ENCODE data around the gene STAT1.

The STAT1 gene

GRCh38 chr2:190947711-190948251 lies 66.2 kb downstream of the STAT1 start:
- Histone ChIP-seq H3K27me3 (ENCODE audit: low read depth, low read length) (no peaks in the 10 kb centered on the region), H3K4me3 (ENCODE audit: low read length) (peak overlapping the region; percentile 23), H4K20me1 (ENCODE audit: insufficient read depth, low read length) (0 out of 2 replicates have a peak, but pooled peaks cover 7% of the 10 kb centered on the region), H3K4me1 (ENCODE audit: low read length) (peaks cover 24% of the 10 kb centered on the region), H3K79me2 (ENCODE audit: low read length) (no peaks in the 10 kb centered on the region), H2AFZ (ENCODE audit: low read depth, low read length) (no peak overlapping the region), H3K4me2 (ENCODE audit: low read length) (peak overlapping the region; percentile 52), H3K27ac (ENCODE audit: low read length) (peak overlapping the region; percentile 25; the same call in 1 of the 2 replicates), H3K9ac (ENCODE audit: low read length) (no peak overlapping the region), H3K36me3 (replicated peaks; ENCODE audit: low read depth, low read length) (no peaks in the 10 kb centered on the region), H3K9me3 (ENCODE audit: insufficient read depth, low read length) (no peaks in the 10 kb centered on the region)
- TF ChIP-seq EZH2phosphoT487 (IDR thresholded peaks at IDR 0.05; ENCODE audit: low read depth), result no peak
- TF ChIP-seq, protein P1, sequence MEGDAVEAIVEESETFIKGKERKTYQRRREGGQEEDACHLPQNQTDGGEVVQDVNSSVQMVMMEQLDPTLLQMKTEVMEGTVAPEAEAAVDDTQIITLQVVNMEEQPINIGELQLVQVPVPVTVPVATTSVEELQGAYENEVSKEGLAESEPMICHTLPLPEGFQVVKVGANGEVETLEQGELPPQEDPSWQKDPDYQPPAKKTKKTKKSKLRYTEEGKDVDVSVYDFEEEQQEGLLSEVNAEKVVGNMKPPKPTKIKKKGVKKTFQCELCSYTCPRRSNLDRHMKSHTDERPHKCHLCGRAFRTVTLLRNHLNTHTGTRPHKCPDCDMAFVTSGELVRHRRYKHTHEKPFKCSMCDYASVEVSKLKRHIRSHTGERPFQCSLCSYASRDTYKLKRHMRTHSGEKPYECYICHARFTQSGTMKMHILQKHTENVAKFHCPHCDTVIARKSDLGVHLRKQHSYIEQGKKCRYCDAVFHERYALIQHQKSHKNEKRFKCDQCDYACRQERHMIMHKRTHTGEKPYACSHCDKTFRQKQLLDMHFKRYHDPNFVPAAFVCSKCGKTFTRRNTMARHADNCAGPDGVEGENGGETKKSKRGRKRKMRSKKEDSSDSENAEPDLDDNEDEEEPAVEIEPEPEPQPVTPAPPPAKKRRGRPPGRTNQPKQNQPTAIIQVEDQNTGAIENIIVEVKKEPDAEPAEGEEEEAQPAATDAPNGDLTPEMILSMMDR (IDR thresholded peaks at IDR 0.05; ENCODE audit: low read depth, low read length), result peak; percentile 44

DNA sequence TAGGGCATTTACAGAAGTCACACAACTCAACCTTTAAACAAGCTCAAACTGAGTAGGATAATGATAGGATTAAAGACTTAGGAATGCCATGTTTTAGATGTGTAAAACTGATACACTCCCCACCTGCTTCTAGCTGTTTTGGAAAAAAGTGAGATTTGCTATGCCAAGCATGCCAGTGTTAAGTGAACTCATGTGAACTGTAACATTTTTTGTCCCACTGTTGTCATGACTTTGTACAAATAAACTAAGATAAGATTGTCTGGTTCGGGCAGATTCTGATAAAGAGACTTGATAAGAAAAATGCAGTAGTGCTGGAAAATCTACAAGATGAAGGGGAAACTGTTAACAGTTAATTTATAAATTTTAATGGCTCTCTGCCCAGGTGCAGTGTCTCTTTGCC lies 66.8 kb downstream of the STAT1 start:
- Histone ChIP-seq H3K27me3 (ENCODE audit: low read depth, low read length) (no peaks in the 10 kb centered on the region), H2AFZ (ENCODE audit: low read depth, low read length) (no peak overlapping the region), H4K20me1 (ENCODE audit: insufficient read depth, low read length) (0 out of 2 replicates have a peak, but pooled peaks cover 7% of the 10 kb centered on the region), H3K36me3 (replicated peaks; ENCODE audit: low read depth, low read length) (no peaks in the 10 kb centered on the region), H3K4me1 (ENCODE audit: low read length) (peaks cover 24% of the 10 kb centered on the region), H3K9me3 (ENCODE audit: insufficient read depth, low read length) (no peaks in the 10 kb centered on the region), H3K4me3 (ENCODE audit: low read length) (no peak overlapping the region), H3K79me2 (ENCODE audit: low read length) (no peaks in the 10 kb centered on the region), H3K4me2 (ENCODE audit: low read length) (peak overlapping the region; percentile 52), H3K27ac (ENCODE audit: low read length) (no peak overlapping the region), H3K9ac (ENCODE audit: low read length) (no peak overlapping the region)
- no peak for TF ChIP-seq EZH2phosphoT487 (IDR thresholded peaks at IDR 0.05; ENCODE audit: low read depth)
- TF ChIP-seq, protein P1 (IDR thresholded peaks at IDR 0.05; ENCODE audit: low read depth, low read length), result no peak

DNA sequence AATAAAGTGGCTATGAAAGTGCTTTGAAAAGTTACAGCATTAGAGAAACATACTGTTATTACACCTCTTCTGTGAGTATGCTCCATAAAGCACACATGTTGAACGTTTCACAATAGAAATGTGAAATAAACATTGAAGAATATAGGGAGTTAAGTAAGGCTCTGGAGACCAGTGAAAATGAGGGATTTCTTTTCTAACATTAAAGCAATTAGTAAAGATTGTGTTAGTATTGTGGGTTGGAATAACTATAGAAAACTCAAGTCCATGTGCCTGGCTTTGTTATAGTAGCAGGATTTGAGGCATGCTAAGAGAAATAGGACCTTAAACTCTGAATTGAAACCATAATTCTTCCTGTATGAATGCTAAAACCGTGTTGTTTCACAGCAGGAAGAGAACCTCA lies 70.3 kb downstream of the STAT1 start:
- 0 out of 2 replicates have a peak, but pooled peaks cover 7% of the 10 kb centered on the region for H4K20me1 ChIP-seq (ENCODE audit: insufficient read depth, low read length)
- H3K79me2 ChIP-seq (ENCODE audit: low read length), result no peaks in the 10 kb centered on the region
- H3K4me3 ChIP-seq (ENCODE audit: low read length), result no peak overlapping the region
- H3K9ac ChIP-seq (ENCODE audit: low read length), result no peak overlapping the region
- H3K4me1 ChIP-seq (ENCODE audit: low read length), result peaks cover 24% of the 10 kb centered on the region
- no peak overlapping the region for H3K4me2 ChIP-seq (ENCODE audit: low read length)
- H2AFZ ChIP-seq (ENCODE audit: low read depth, low read length), result no peak overlapping the region
- TF ChIP-seq, protein P1 (IDR thresholded peaks at IDR 0.05; ENCODE audit: low read depth, low read length), result no peak
- TF ChIP-seq EZH2phosphoT487 (IDR thresholded peaks at IDR 0.05; ENCODE audit: low read depth), result no peak
- no peaks in the 10 kb centered on the region for H3K27me3 ChIP-seq (ENCODE audit: low read depth, low read length)
- H3K9me3 ChIP-seq (ENCODE audit: insufficient read depth, low read length), result no peaks in the 10 kb centered on the region
- H3K27ac ChIP-seq (ENCODE audit: low read length), result no peak overlapping the region
- H3K36me3 ChIP-seq (replicated peaks; ENCODE audit: low read depth, low read length), result peaks cover 3% of the 10 kb centered on the region

DNA sequence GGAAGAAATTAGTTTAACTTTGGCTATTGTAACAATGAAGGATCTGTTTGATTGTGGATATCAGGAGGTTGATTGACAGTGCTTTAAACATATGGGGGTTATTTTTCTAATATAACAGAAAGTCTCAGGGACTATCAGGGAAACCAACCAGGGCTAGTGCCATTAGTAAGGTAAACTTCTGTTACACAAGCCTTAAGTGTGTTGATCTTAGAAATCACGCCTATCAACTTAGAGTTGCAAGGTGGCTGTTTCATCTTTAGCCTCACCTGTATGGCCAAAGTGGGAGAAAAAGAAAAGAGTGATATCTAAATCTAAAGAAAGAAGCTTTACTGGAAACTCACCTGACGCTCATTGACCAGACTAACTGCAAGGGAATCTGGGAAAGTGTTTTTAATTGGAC lies 71.3 kb downstream of the STAT1 start:
- no peak overlapping the region for H3K27ac ChIP-seq (ENCODE audit: low read length)
- H3K9me3 ChIP-seq (ENCODE audit: insufficient read depth, low read length), result no peaks in the 10 kb centered on the region
- no peaks in the 10 kb centered on the region for H3K27me3 ChIP-seq (ENCODE audit: low read depth, low read length)
- TF ChIP-seq, protein P1 (IDR thresholded peaks at IDR 0.05; ENCODE audit: low read depth, low read length), result no peak
- no peak for TF ChIP-seq EZH2phosphoT487 (IDR thresholded peaks at IDR 0.05; ENCODE audit: low read depth)
- H3K4me2 ChIP-seq (ENCODE audit: low read length), result no peak overlapping the region
- H3K9ac ChIP-seq (ENCODE audit: low read length), result no peak overlapping the region
- peaks cover 17% of the 10 kb centered on the region for H3K4me1 ChIP-seq (ENCODE audit: low read length)
- H3K4me3 ChIP-seq (ENCODE audit: low read length), result no peak overlapping the region
- H2AFZ ChIP-seq (ENCODE audit: low read depth, low read length), result no peak overlapping the region
- peaks cover 3% of the 10 kb centered on the region for H3K36me3 ChIP-seq (replicated peaks; ENCODE audit: low read depth, low read length)
- H4K20me1 ChIP-seq (ENCODE audit: insufficient read depth, low read length), result 0 out of 2 replicates have a peak, but pooled peaks cover 7% of the 10 kb centered on the region
- no peaks in the 10 kb centered on the region for H3K79me2 ChIP-seq (ENCODE audit: low read length)
